HFFc6 (cell line): ENCODE measurements around the gene APOL6. TPM values are rescaled to one million over a fixed set of nuclear protein-coding genes. Genes with fewer than 3 reads are reported as not detected.
A peak's percentile ranks its signal among the peaks of the same experiment; 100 is the strongest.

ENCODE experiments used
- DNase-seq: peaks from one replicate; pipeline ENCODE4 v3.0.0-alpha.2; 2018
- H3K27ac Mint-ChIP-seq: 2 replicates; pipeline ENCODE4 v1.8.0; 2020; ENCODE audit warnings: mild to moderate bottlenecking, mixed read lengths
- H3K27me3 Mint-ChIP-seq: 2 replicates; pipeline ENCODE4 v1.8.0; 2021; ENCODE audit warnings: mild to moderate bottlenecking, moderate library complexity, mixed read lengths; ENCODE audit not compliant: insufficient read depth
- H3K36me3 Mint-ChIP-seq: 2 replicates; pipeline ENCODE4 v1.8.0; 2021; ENCODE audit warnings: low read depth, mixed read lengths
- H3K4me1 Mint-ChIP-seq: 2 replicates; pipeline ENCODE4 v1.8.0; 2020; ENCODE audit warnings: low read depth, mixed read lengths
- H3K4me3 Mint-ChIP-seq: 2 replicates; pipeline ENCODE4 v1.8.0; 2020; ENCODE audit warnings: mild to moderate bottlenecking, moderate library complexity, mixed read lengths
- H3K9me3 Mint-ChIP-seq: 2 replicates; pipeline ENCODE4 v1.8.0; 2020; ENCODE audit warnings: mild to moderate bottlenecking, mixed read lengths
- CTCF ChIP-seq: fragments of 200-600 bp; sonication (generic); IDR thresholded peaks from 2 replicates; pipeline ENCODE4 v1.5.0; 2021; ENCODE audit warnings: antibody characterized with exemption, mild to moderate bottlenecking
- total RNA-seq, 6 experiments: library from RNA; stranded (reverse); fragmentation: NEBNext Ultra II Directional; extraction: Animal tissue kit (Norgen Biotek cat#: 25700); gene quantifications; 2 replicates in 1 of 6; 3 replicates in 5 of 6; pipeline ENCODE4 v1.2.3, GENCODE V29; 2021

The APOL6 gene
- total RNA-seq, 6 experiments from 2014 or later: 1.4 to 3.6 (median 3.4) TPM

- peak overlapping the region; percentile 95; the same call in 1 of the 2 replicates for H3K4me3 Mint-ChIP-seq
- DNase-seq: no peak
- peak overlapping the region; percentile 7; the same call in 1 of the 2 replicates for H3K27ac Mint-ChIP-seq
- peaks cover 37% of the 10 kb centered on the region for H3K4me1 Mint-ChIP-seq
- H3K27me3 Mint-ChIP-seq: no peaks in the 10 kb centered on the region; the same call in 1 of the 2 replicates
- peaks cover 6% of the 10 kb centered on the region for H3K36me3 Mint-ChIP-seq
- H3K9me3 Mint-ChIP-seq: peaks cover 8% of the 10 kb centered on the region; the same call in 1 of the 2 replicates
- no peak for TF ChIP-seq CTCF
These were observed 1.5 kb downstream of the APOL6 start for GRCh38 chr22:35649636-35650250.

GRCh38 chr22:35651085-35651484 lies 2.8 kb downstream of the APOL6 start:
- Mint-ChIP-seq H3K27me3 (no peaks in the 10 kb centered on the region; the same call in 1 of the 2 replicates), H3K27ac (no peak overlapping the region), H3K4me1 (peaks cover 35% of the 10 kb centered on the region), H3K4me3 (no peak overlapping the region), H3K9me3 (peaks cover 8% of the 10 kb centered on the region; the same call in 1 of the 2 replicates), H3K36me3 (peaks cover 6% of the 10 kb centered on the region)
- DNase-seq: no peak
- no peak for TF ChIP-seq CTCF

DNA sequence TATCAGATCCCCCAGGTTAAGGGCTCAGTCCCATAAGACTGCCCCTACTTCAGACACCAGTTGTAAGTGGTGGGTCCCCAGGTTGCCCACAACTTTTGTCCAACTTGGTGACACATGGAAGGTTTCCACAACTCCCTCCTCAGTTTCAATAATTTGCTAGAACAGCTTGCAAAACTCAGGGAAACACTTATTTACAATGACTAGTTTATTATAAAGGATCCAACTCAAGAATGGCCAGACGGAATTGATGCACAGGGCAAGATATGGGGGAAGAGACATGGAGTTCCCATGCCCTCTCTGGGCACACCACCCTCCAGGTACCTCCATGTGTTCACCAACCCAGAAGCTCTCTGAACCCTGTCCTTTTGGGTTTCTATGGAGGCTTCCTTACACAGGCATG lies 5.6 kb downstream of the APOL6 start:
- peaks cover 25% of the 10 kb centered on the region for H3K36me3 Mint-ChIP-seq
- H3K4me3 Mint-ChIP-seq: no peak overlapping the region
- no peak for DNase-seq
- H3K4me1 Mint-ChIP-seq: peaks cover 8% of the 10 kb centered on the region
- H3K9me3 Mint-ChIP-seq: peaks cover 8% of the 10 kb centered on the region; the same call in 1 of the 2 replicates
- no peaks in the 10 kb centered on the region; the same call in 1 of the 2 replicates for H3K27me3 Mint-ChIP-seq
- H3K27ac Mint-ChIP-seq: no peak overlapping the region
- TF ChIP-seq CTCF: no peak

DNA sequence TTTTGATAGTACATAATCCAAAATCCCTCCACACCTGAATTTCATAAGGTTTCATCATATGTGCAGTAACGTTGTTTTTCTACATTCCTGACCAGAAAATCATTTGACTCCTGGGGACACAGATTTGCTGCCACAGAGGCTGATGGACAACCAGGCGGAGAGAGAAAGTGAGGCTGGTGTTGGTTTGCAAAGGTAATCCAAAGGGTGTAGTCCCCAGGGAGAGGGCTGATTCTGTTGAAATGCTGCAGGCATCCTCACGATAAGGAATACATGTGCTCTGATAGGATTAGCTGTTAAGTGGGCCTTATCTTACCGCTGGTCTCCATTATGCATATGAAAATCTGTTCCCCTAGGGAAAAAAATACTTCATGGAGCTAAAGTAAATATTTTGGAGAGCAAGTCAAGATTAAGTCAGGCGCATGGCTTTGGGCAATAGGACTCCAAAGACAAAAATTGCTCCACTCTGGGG lies 8.1 kb downstream of the APOL6 start:
- peaks cover 26% of the 10 kb centered on the region for H3K36me3 Mint-ChIP-seq
- no peak overlapping the region for H3K27ac Mint-ChIP-seq
- H3K9me3 Mint-ChIP-seq: peaks cover under 1% of the 10 kb centered on the region; the same call in 1 of the 2 replicates
- no peak overlapping the region for H3K4me3 Mint-ChIP-seq
- H3K4me1 Mint-ChIP-seq: peaks cover 9% of the 10 kb centered on the region
- no peak for DNase-seq
- no peak for TF ChIP-seq CTCF
- H3K27me3 Mint-ChIP-seq: no peaks in the 10 kb centered on the region; the same call in 1 of the 2 replicates

DNA sequence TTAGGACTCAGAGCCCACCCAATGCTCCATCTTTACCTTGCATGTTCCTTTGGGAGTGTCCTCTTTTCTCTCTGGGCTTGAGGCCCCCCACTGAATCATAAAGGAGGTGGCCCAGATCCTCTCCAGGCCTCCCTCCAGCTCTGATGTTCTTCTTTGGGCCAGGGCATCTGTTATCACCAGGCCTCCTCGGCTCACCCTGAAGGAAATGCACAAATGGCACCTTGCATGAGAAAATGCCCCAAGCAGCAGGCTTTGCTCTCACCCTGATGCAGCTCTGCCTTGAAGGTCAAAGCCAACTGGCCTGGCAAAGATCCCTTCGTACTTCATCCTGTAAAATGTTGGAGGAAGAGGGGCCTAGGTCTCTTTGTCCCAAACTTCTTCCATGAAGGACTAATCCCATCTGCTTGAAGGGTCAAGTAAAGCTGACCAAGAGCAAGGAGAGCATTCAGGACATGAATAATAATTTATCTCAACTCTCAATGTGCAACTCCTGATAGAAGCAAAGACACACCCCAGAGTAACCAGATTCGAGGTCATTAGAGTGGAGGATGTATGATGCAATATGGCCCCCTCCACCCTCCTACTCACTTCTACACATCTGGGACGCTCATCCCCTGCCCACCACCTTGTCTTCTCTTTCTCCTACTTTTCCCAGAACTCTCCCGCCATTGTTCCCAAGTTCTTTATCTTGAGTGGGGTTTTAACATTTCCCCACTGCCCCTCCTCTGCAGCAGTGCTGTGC lies 9.5 kb downstream of the APOL6 start:
- Mint-ChIP-seq H3K4me1 (peaks cover 24% of the 10 kb centered on the region), H3K36me3 (peaks cover 26% of the 10 kb centered on the region), H3K4me3 (no peak overlapping the region), H3K9me3 (no peaks in the 10 kb centered on the region), H3K27ac (no peak overlapping the region), H3K27me3 (no peaks in the 10 kb centered on the region; the same call in 1 of the 2 replicates)
- no peak for TF ChIP-seq CTCF
- no peak for DNase-seq
